ENCODE measurements around the gene TOMM22. TPM values are rescaled to one million over a fixed set of nuclear protein-coding genes. Genes with fewer than 3 reads are reported as not detected.

The TOMM22 gene
- polyA plus RNA-seq, 2 of the 4 experiments (the other 2 are of a cell fraction) = 63.2 to 68.4 TPM

- Histone ChIP-seq H3K4me2 (no peak overlapping the region), H3K4me3 (no peak overlapping the region), H3K9me3 (no peaks in the 10 kb centered on the region), H3K27ac (no peak overlapping the region), H3K4me1 (no peaks in the 10 kb centered on the region)
- ATAC-seq (no peak), DNase-seq (ENCODE audit: low read depth in 1 of 2, low spot score in 1 of 2) (no peak), FAIRE-seq (no peak)
- 89% methylated on average over 3 of the region's 3 CpGs for WGBS (ENCODE audit: missing lambda C conversion rate)
- TF ChIP-seq JUNB (IDR thresholded peaks at IDR 0.05) (no peak), CHD4 (IDR thresholded peaks at IDR 0.05; ENCODE audit: borderline replicate concordance) (no peak), FOSB (CRISPR knock-in tag; IDR thresholded peaks at IDR 0.05) (no peak), MAFK (IDR thresholded peaks at IDR 0.05; ENCODE audit: partially characterized antibody) (no peak)
- TF ChIP-seq, protein P1, sequence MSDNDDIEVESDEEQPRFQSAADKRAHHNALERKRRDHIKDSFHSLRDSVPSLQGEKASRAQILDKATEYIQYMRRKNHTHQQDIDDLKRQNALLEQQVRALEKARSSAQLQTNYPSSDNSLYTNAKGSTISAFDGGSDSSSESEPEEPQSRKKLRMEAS (IDR thresholded peaks at IDR 0.05) = no peak
- POLR2A ChIA-PET = no interaction called here
- CTCF ChIA-PET = interaction anchor here (1.4 kb wide), 1 partner anchor 8 kb away, joined by 3 read pairs; no protein-coding TSS in a partner anchor
Measured at GRCh38 chr22:38675833-38676232, 5.9 kb upstream of the TOMM22 start.

DNA sequence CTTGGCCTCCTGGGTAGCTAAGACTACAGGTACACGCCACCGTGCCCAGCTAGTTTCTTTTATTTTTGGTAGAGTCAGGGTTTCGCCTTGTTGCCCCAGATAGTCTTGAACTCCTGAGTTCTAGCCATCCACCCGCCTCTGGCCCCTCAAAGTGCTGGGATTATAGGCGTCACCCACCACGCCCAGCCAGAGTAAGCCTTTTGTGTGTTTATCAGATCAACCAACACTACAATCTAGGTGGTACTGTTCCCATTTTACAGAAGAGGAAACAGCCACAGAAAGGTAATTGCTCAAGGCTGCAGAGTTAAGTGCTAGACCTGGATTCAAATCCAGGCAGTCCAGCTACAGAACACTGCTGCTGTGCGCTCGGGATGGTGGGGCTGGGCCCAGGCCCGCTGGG is 3.1 kb downstream of the TOMM22 start:
- H3K4me3 ChIP-seq = no peak overlapping the region
- WGBS (ENCODE audit: missing lambda C conversion rate) = 94% methylated on average over 9 of the region's 9 CpGs
- ChIA-PET POLR2A (no interaction called here), CTCF (interaction anchor here (0.7 to 1.3 kb wide), 2 partner anchors 10 to 32 kb away, joined by 3 read pairs; no protein-coding TSS in a partner anchor)
- DNase-seq (ENCODE audit: low read depth in 1 of 2, low spot score in 1 of 2) (no peak), ATAC-seq (no peak), FAIRE-seq (no peak)
- TF ChIP-seq, protein P2, sequence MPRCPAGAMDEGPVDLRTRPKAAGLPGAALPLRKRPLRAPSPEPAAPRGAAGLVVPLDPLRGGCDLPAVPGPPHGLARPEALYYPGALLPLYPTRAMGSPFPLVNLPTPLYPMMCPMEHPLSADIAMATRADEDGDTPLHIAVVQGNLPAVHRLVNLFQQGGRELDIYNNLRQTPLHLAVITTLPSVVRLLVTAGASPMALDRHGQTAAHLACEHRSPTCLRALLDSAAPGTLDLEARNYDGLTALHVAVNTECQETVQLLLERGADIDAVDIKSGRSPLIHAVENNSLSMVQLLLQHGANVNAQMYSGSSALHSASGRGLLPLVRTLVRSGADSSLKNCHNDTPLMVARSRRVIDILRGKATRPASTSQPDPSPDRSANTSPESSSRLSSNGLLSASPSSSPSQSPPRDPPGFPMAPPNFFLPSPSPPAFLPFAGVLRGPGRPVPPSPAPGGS (IDR thresholded peaks at IDR 0.05) = no peak
- TF ChIP-seq SMC3 (IDR thresholded peaks at IDR 0.05) (no peak), NFE2L2 (conservative IDR thresholded peaks at IDR 0.05; ENCODE audit: low read length) (no peak), EHMT2 (IDR thresholded peaks at IDR 0.05; ENCODE audit: low read depth) (no peak), ATOH8 (CRISPR knock-in tag; IDR thresholded peaks at IDR 0.05; ENCODE audit: low read depth) (no peak)
- peaks cover 8% of the 10 kb centered on the region for H3K9me3 ChIP-seq
- H3K27ac ChIP-seq = no peak overlapping the region
- no peaks in the 10 kb centered on the region for H3K4me1 ChIP-seq
- no peak overlapping the region for H3K4me2 ChIP-seq

- 100% methylated on average over 1 of the region's 1 CpG for WGBS (ENCODE audit: missing lambda C conversion rate)
- Histone ChIP-seq H3K4me2 (no peak overlapping the region), H3K9me3 (peaks cover 8% of the 10 kb centered on the region), H3K4me3 (no peak overlapping the region), H3K4me1 (no peaks in the 10 kb centered on the region), H3K27ac (no peak overlapping the region)
- CTCF ChIA-PET = interaction anchor here (1.3 kb wide), 1 partner anchor 83 kb away, joined by 4 read pairs; no protein-coding TSS in a partner anchor
- DNase-seq (ENCODE audit: low read depth in 1 of 2, low spot score in 1 of 2) = no peak
- no peak for ATAC-seq
- FAIRE-seq = no peak
- TF ChIP-seq POLR2AphosphoS2 (conservative IDR thresholded peaks at IDR 0.05; ENCODE audit: low read length) (no peak), MAZ (IDR thresholded peaks at IDR 0.05; ENCODE audit: borderline replicate concordance, low read depth, low read length) (no peak), CHD2 (IDR thresholded peaks at IDR 0.05; ENCODE audit: low read length, partially characterized antibody) (no peak), CBX2 (IDR thresholded peaks at IDR 0.05; ENCODE audit: borderline replicate concordance, low read depth) (no peak), HOXB13 (CRISPR knock-in tag; IDR thresholded peaks at IDR 0.05; ENCODE audit: low read depth) (no peak), MYC (IDR thresholded peaks at IDR 0.05; ENCODE audit: borderline replicate concordance, low read length) (no peak), RAD21 (conservative IDR thresholded peaks at IDR 0.05 in 1 of 2, IDR thresholded peaks at IDR 0.05 in 1 of 2) (no peak), BHLHE40 (IDR thresholded peaks at IDR 0.05; ENCODE audit: low read depth, low read length) (no peak), HMGXB4 (CRISPR knock-in tag; IDR thresholded peaks at IDR 0.05; ENCODE audit: borderline replicate concordance) (no peak), EHF (CRISPR knock-in tag; IDR thresholded peaks at IDR 0.05) (no peak), ZC3H11A (IDR thresholded peaks at IDR 0.05) (no peak), SMC3 (IDR thresholded peaks at IDR 0.05) (no peak), CHD4 (IDR thresholded peaks at IDR 0.05; ENCODE audit: borderline replicate concordance) (no peak)
- TF ChIP-seq, protein P1 (IDR thresholded peaks at IDR 0.05) = no peak
- POLR2A ChIA-PET = interaction anchor here (1.0 kb wide), 1 partner anchor 12 kb away, joined by 3 read pairs; no protein-coding TSS in a partner anchor
Measured at GRCh38 chr22:38685761-38686160, 4.0 kb downstream of the TOMM22 start.

Data from A549 (cell line).